IMR-90 (cell line): ENCODE measurements around the gene SLC9A2. TPM values are rescaled to one million over a fixed set of nuclear protein-coding genes. Genes with fewer than 3 reads are reported as not detected.

ENCODE experiments used
- ATAC-seq: fragments of 200-7000 bp; cut with Tn5 transposase; 2 replicates; pipeline ENCODE4 v1.9.1; 2020; ENCODE audit warnings: low read depth, mild to moderate bottlenecking, moderate library complexity
- BruUV-seq: library from RNA; stranded (reverse); fragments of 400-500 nt; replicated peaks from 2 replicates; lab custom pipeline; 2021; lab: Mats Ljungman, UMichigan
- CTCF ChIA-PET: fragments of 300-600 bp; formaldehyde crosslinking; extraction: SDS; loops from one replicate; lab custom pipeline; 2021; ENCODE audit warnings: antibody characterized with exemption; lab: Yijun Ruan, JAX
- POLR2A ChIA-PET: fragments of 300-600 bp; sonication (Branson Sonifier 250); formaldehyde crosslinking; loops from one replicate; lab custom pipeline; 2022; ENCODE audit warnings: antibody characterized with exemption; ENCODE audit not compliant: unreplicated experiment; lab: Charles Lee
- DNase-seq: peaks from one replicate; pipeline ENCODE4 v3.0.0; 2013
- H2AFZ ChIP-seq: replicated peaks from 2 replicates; pipeline ENCODE3; 2013; ENCODE audit warnings: low read length, mild to moderate bottlenecking; ENCODE audit not compliant: poor library complexity
- H2AK5ac ChIP-seq: 2 replicates; pipeline ENCODE4 v1.6.1; 2013; ENCODE audit warnings: low read depth, low read length, inconsistent platforms
- H2AK9ac ChIP-seq: replicated peaks from 2 replicates; pipeline ENCODE3; 2013; ENCODE audit warnings: mild to moderate bottlenecking, low read depth, low read length, moderate library complexity; ENCODE audit not compliant: poor library complexity
- H2BK120ac ChIP-seq: 2 replicates; pipeline ENCODE4 v1.6.1; 2013; ENCODE audit warnings: low read depth, low read length, inconsistent platforms
- H2BK15ac ChIP-seq: 3 replicates; pipeline ENCODE4 v1.6.1; 2013; ENCODE audit warnings: low read depth, low read length, inconsistent platforms
- H2BK20ac ChIP-seq: 2 replicates; pipeline ENCODE4 v1.6.1; 2013; ENCODE audit warnings: low read depth, mild to moderate bottlenecking, inconsistent platforms, low read length, moderate library complexity
- H2BK5ac ChIP-seq: 2 replicates; pipeline ENCODE4 v1.6.1; 2013; ENCODE audit warnings: mild to moderate bottlenecking, low read depth, low read length, inconsistent platforms; ENCODE audit not compliant: poor library complexity, severe bottlenecking
- H3K14ac ChIP-seq: replicated peaks from 2 replicates; pipeline ENCODE4 v1.6.1; 2013; ENCODE audit warnings: low read depth, low read length, inconsistent platforms
- H3K18ac ChIP-seq: 2 replicates; pipeline ENCODE4 v1.6.1; 2013; ENCODE audit warnings: low read depth, low read length, control low read depth
- H3K23ac ChIP-seq: 2 replicates; pipeline ENCODE4 v1.6.1; 2013; ENCODE audit warnings: low read depth, low read length, inconsistent platforms
- H3K27ac ChIP-seq: 2 replicates; pipeline ENCODE4 v1.5.1; 2013; ENCODE audit warnings: mild to moderate bottlenecking, control low read depth, low read length; ENCODE audit not compliant: insufficient read depth
- H3K27me3 ChIP-seq: 2 replicates; pipeline ENCODE4 v1.6.1; 2013; ENCODE audit warnings: low read length; ENCODE audit not compliant: control insufficient read depth, insufficient read depth
- H3K36me3 ChIP-seq: 2 replicates; pipeline ENCODE4 v1.6.1; 2013; ENCODE audit warnings: low read length, mixed read lengths; ENCODE audit not compliant: control insufficient read depth, insufficient read depth
- H3K4ac ChIP-seq: 2 replicates; pipeline ENCODE4 v1.6.1; 2013; ENCODE audit warnings: low read depth, low read length, inconsistent platforms
- H3K4me1 ChIP-seq: 2 replicates; pipeline ENCODE4 v1.6.1; 2013; ENCODE audit warnings: low read length, mixed read lengths; ENCODE audit not compliant: control insufficient read depth, insufficient read depth
- H3K4me2 ChIP-seq: 2 replicates; pipeline ENCODE4 v1.6.1; 2013; ENCODE audit warnings: low read depth, mild to moderate bottlenecking, control low read depth, low read length, moderate library complexity
- H3K4me3 ChIP-seq: 2 replicates; pipeline ENCODE4 v1.5.1; 2013; ENCODE audit warnings: low read depth, mild to moderate bottlenecking, control low read depth, low read length, moderate library complexity; ENCODE audit not compliant: insufficient read depth
- H3K56ac ChIP-seq: 2 replicates; pipeline ENCODE4 v1.6.1; 2013; ENCODE audit warnings: low read length, inconsistent platforms; ENCODE audit not compliant: insufficient read depth; ENCODE audit errors: extremely low read depth
- H3K79me1 ChIP-seq, 2 experiments: 2 replicates each; pipeline ENCODE4 v1.6.1; 2013; ENCODE audit warnings: low read length in 2 of 2, inconsistent platforms in 1 of 2, low read depth in 1 of 2
- H3K9ac ChIP-seq: 2 replicates; pipeline ENCODE4 v1.6.1; 2013; ENCODE audit warnings: low read depth, low read length, control low read depth
- H3K9me1 ChIP-seq: 2 replicates; pipeline ENCODE4 v1.6.1; 2013; ENCODE audit warnings: low read length, inconsistent platforms; ENCODE audit not compliant: insufficient read depth
- H3K9me3 ChIP-seq: 2 replicates; pipeline ENCODE4 v1.6.1; 2013; ENCODE audit warnings: low read length; ENCODE audit not compliant: control insufficient read depth, insufficient read depth
- H4K20me1 ChIP-seq: 2 replicates; pipeline ENCODE4 v1.6.1; 2013; ENCODE audit warnings: low read length, inconsistent platforms; ENCODE audit not compliant: insufficient read depth
- H4K5ac ChIP-seq: 2 replicates; pipeline ENCODE4 v1.6.1; 2013; ENCODE audit warnings: mild to moderate bottlenecking, low read depth, low read length, control low read depth
- H4K8ac ChIP-seq, 2 experiments: 2 replicates each; pipeline ENCODE4 v1.6.1; 2013; ENCODE audit warnings: low read depth in 2 of 2, low read length in 2 of 2, control low read depth in 1 of 2, inconsistent platforms in 1 of 2
- H4K91ac ChIP-seq: 2 replicates; pipeline ENCODE4 v1.6.1; 2013; ENCODE audit warnings: low read depth, low read length, inconsistent platforms; ENCODE audit not compliant: insufficient read depth
- BHLHE40 ChIP-seq: fragments of 150-350 bp; IDR thresholded peaks from 2 replicates; pipeline ENCODE4 v1.6.1; 2016; ENCODE audit warnings: mild to moderate bottlenecking, low read depth, low read length
- CEBPB ChIP-seq: IDR thresholded peaks from 2 replicates; pipeline ENCODE4 v1.6.1; 2012; ENCODE audit warnings: low read depth, low read length, improper control_type of control experiment
- CHD1 ChIP-seq: IDR thresholded peaks from 2 replicates; pipeline ENCODE4 v1.6.1; 2012; ENCODE audit warnings: low read depth, low read length, improper control_type of control experiment
- FOS ChIP-seq: fragments of 150-350 bp; IDR thresholded peaks from 2 replicates; pipeline ENCODE4 v1.6.1; 2016; ENCODE audit warnings: low read depth, low read length
- MAFK ChIP-seq: IDR thresholded peaks from 2 replicates; pipeline ENCODE4 v1.6.1; 2012; ENCODE audit warnings: low read depth, low read length, improper control_type of control experiment
- MAZ ChIP-seq: IDR thresholded peaks from 2 replicates; pipeline ENCODE4 v1.6.1; 2012; ENCODE audit warnings: low read depth, mild to moderate bottlenecking, low read length, improper control_type of control experiment, moderate library complexity, borderline replicate concordance
- MXI1 ChIP-seq: IDR thresholded peaks from 2 replicates; pipeline ENCODE4 v1.6.1; 2012; ENCODE audit warnings: low read depth, mild to moderate bottlenecking, low read length, moderate library complexity, borderline replicate concordance
- NFE2L2 ChIP-seq: fragments of 150-350 bp; IDR thresholded peaks from 2 replicates; pipeline ENCODE4 v1.6.1; 2016; ENCODE audit warnings: low read depth, mild to moderate bottlenecking, low read length
- POLR2A ChIP-seq: IDR thresholded peaks from 2 replicates; pipeline ENCODE4 v1.6.1; 2012; ENCODE audit warnings: mild to moderate bottlenecking, low read depth, low read length
- RAD21 ChIP-seq: IDR thresholded peaks from 2 replicates; pipeline ENCODE4 v1.6.1; 2012; ENCODE audit warnings: low read length, improper control_type of control experiment
- RCOR1 ChIP-seq: IDR thresholded peaks from 2 replicates; pipeline ENCODE4 v1.6.1; 2012; ENCODE audit warnings: mild to moderate bottlenecking, low read length, improper control_type of control experiment; ENCODE audit not compliant: insufficient replicate concordance
- RFX5 ChIP-seq: IDR thresholded peaks from 2 replicates; pipeline ENCODE4 v1.8.0; 2012; ENCODE audit warnings: low read depth, mild to moderate bottlenecking, low read length, moderate library complexity
- SMC3 ChIP-seq: fragments of 150-350 bp; IDR thresholded peaks from 2 replicates; pipeline ENCODE4 v1.6.1; 2016; ENCODE audit warnings: low read depth, mild to moderate bottlenecking, antibody characterized with exemption, low read length, moderate library complexity
- WGBS, 2 experiments: methylation state at CpG; one replicate each; pipeline versions ENCODE4 v1.1.5 to v1.1.7; 2013; ENCODE audit warnings: missing lambda C conversion rate in 2 of 2; ENCODE audit not compliant: insufficient read length in 1 of 2; ENCODE audit errors: extremely low coverage in 2 of 2; 5-methylcytosine and 5-hydroxymethylcytosine counted together
- dilution Hi-C: fragments of 300-500 bp; cut with HindIII; formaldehyde crosslinking; loops from one replicate; pipeline ENCODE4 v1.14.3; 2018; ENCODE audit warnings: low sequenced_read_pairs; ENCODE audit not compliant: unreplicated experiment
- in situ Hi-C: fragments of 300-500 bp; cut with MboI; formaldehyde crosslinking; loops from 3 replicates; pipeline ENCODE4 v1.14.3; 2019; ENCODE audit warnings: low sequenced_read_pairs, inconsistent platforms, mixed read lengths
- intact Hi-C: fragments of 100-400 bp; cut with micrococcal nuclease; formaldehyde crosslinking; loops from 2 replicates; pipeline ENCODE4 v1.10.0; 2022
- polyA plus RNA-seq, 3 experiments: library from polyadenylated mRNA; depleted of rRNA; stranded (reverse); fragments of >200 nt; gene quantifications; 2 replicates each; pipeline ENCODE4 v1.2.3, GENCODE V29; 2012; ENCODE audit warnings: low replicate concordance in 1 of 3
- total RNA-seq: library from RNA; depleted of rRNA; stranded (reverse); fragments of >200 nt; gene quantifications from 2 replicates; pipeline ENCODE4 v1.2.3, GENCODE V29; 2012
- TF ChIP-seq, protein P1 (sequence below): fragments of 150-350 bp; IDR thresholded peaks from 2 replicates; pipeline ENCODE4 v1.6.1; 2017; ENCODE audit warnings: mild to moderate bottlenecking, antibody characterized with exemption, low read length, low read depth
- TF ChIP-seq, protein P2 (sequence below): fragments of 150-350 bp; IDR thresholded peaks from 2 replicates; pipeline ENCODE4 v1.6.1; 2016; ENCODE audit warnings: low read depth, mild to moderate bottlenecking, low read length, moderate library complexity, borderline replicate concordance
- TF ChIP-seq, protein P3 (sequence below): conservative IDR thresholded peaks from 2 replicates; pipeline ENCODE4 v1.5.1; 2012; ENCODE audit warnings: mild to moderate bottlenecking, low read depth, low read length, improper control_type of control experiment

Gene SLC9A2
- total and polyA plus RNA-seq, 2 of the 4 experiments (the other 2 are of a cell fraction) = not detected

DNA sequence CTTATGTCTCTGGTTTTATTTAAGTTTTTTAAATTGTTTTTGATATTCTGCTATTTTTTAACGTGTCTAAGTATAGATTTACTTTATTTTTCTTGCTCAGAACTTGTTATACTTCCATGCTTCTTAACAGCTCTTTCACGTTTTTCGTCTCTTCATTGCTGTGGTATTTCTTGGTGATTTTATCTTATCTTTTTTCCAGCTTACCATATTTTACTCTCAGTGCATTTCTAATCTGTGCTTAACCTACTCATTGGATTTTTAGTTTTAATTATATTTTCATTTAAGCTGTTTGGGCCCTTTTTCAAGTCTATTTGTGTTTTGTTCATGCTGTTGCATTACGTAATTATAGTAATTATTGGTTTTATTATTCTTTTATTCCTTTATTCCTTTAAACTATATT is 11.1 kb downstream of the SLC9A2 start:
- no peak for ATAC-seq
- H4K91ac ChIP-seq = no peak overlapping the region
- H3K18ac ChIP-seq = no peak overlapping the region
- H4K5ac ChIP-seq = no peak overlapping the region
- H2BK120ac ChIP-seq = no peak overlapping the region
- no peaks in the 10 kb centered on the region for H3K9me1 ChIP-seq
- in situ Hi-C loops = no loop called here
- H3K4me3 ChIP-seq = no peak overlapping the region
- H3K27me3 ChIP-seq = no peaks in the 10 kb centered on the region
- H2AK5ac ChIP-seq = no peak overlapping the region
- no peak overlapping the region for H2BK5ac ChIP-seq
- no peak overlapping the region for H3K27ac ChIP-seq
- H2BK20ac ChIP-seq = no peak overlapping the region
- H4K8ac ChIP-seq = no peak overlapping the region
- no TSS peak for BruUV-seq
- H3K36me3 ChIP-seq = no peaks in the 10 kb centered on the region
- no peak overlapping the region for H2BK15ac ChIP-seq
- no peaks in the 10 kb centered on the region for H4K20me1 ChIP-seq
- H3K79me1 ChIP-seq = no peaks in the 10 kb centered on the region
- TF ChIP-seq, protein P1, sequence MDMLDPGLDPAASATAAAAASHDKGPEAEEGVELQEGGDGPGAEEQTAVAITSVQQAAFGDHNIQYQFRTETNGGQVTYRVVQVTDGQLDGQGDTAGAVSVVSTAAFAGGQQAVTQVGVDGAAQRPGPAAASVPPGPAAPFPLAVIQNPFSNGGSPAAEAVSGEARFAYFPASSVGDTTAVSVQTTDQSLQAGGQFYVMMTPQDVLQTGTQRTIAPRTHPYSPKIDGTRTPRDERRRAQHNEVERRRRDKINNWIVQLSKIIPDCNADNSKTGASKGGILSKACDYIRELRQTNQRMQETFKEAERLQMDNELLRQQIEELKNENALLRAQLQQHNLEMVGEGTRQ = no peak
- no peak for TF ChIP-seq MAFK
- TF ChIP-seq, protein P2, sequence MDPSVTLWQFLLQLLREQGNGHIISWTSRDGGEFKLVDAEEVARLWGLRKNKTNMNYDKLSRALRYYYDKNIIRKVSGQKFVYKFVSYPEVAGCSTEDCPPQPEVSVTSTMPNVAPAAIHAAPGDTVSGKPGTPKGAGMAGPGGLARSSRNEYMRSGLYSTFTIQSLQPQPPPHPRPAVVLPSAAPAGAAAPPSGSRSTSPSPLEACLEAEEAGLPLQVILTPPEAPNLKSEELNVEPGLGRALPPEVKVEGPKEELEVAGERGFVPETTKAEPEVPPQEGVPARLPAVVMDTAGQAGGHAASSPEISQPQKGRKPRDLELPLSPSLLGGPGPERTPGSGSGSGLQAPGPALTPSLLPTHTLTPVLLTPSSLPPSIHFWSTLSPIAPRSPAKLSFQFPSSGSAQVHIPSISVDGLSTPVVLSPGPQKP = no peak
- no peak for TF ChIP-seq MXI1
- no peak for TF ChIP-seq FOS
- TF ChIP-seq, protein P3, sequence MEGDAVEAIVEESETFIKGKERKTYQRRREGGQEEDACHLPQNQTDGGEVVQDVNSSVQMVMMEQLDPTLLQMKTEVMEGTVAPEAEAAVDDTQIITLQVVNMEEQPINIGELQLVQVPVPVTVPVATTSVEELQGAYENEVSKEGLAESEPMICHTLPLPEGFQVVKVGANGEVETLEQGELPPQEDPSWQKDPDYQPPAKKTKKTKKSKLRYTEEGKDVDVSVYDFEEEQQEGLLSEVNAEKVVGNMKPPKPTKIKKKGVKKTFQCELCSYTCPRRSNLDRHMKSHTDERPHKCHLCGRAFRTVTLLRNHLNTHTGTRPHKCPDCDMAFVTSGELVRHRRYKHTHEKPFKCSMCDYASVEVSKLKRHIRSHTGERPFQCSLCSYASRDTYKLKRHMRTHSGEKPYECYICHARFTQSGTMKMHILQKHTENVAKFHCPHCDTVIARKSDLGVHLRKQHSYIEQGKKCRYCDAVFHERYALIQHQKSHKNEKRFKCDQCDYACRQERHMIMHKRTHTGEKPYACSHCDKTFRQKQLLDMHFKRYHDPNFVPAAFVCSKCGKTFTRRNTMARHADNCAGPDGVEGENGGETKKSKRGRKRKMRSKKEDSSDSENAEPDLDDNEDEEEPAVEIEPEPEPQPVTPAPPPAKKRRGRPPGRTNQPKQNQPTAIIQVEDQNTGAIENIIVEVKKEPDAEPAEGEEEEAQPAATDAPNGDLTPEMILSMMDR = no peak
- no peak for TF ChIP-seq SMC3
- TF ChIP-seq RCOR1 = no peak
- TF ChIP-seq NFE2L2 = no peak
- TF ChIP-seq CEBPB = no peak
- TF ChIP-seq RFX5 = no peak
- TF ChIP-seq RAD21 = no peak
- no peak for TF ChIP-seq CHD1
- no peak for TF ChIP-seq BHLHE40
- no peak for TF ChIP-seq POLR2A
- no peak for TF ChIP-seq MAZ
- H3K4me2 ChIP-seq = no peak overlapping the region
- CTCF ChIA-PET = interaction anchor here (1.8 kb wide), 1 partner anchor 15 kb away, joined by 6 read pairs; no protein-coding TSS in a partner anchor
- no CpG with 5 or more reads among the region's 4 CpGs for WGBS, 2 experiments
- H3K23ac ChIP-seq = no peak overlapping the region
- no peak overlapping the region for H2AK9ac ChIP-seq
- no peak overlapping the region for H3K56ac ChIP-seq
- H3K9ac ChIP-seq = no peak overlapping the region
- no peak overlapping the region for H2AFZ ChIP-seq
- no peak for DNase-seq
- H3K9me3 ChIP-seq = no peaks in the 10 kb centered on the region
- dilution Hi-C loops = no loop called here
- POLR2A ChIA-PET = no interaction called here
- no peaks in the 10 kb centered on the region for H3K4me1 ChIP-seq
- intact Hi-C loops = no loop called here
- no peak overlapping the region for H3K4ac ChIP-seq
- H3K14ac ChIP-seq = no peak overlapping the region
